HG02678 (cell line): ENCODE data around the gene CAMK2A.

Experiments
- ATAC-seq: cut with Tn5 transposase; IDR thresholded peaks from one replicate; pipeline ENCODE4 v1.9.1; 2021; ENCODE audit warnings: mild to moderate bottlenecking, moderate library complexity; ENCODE audit not compliant: unreplicated experiment

CAMK2A gene

DNA sequence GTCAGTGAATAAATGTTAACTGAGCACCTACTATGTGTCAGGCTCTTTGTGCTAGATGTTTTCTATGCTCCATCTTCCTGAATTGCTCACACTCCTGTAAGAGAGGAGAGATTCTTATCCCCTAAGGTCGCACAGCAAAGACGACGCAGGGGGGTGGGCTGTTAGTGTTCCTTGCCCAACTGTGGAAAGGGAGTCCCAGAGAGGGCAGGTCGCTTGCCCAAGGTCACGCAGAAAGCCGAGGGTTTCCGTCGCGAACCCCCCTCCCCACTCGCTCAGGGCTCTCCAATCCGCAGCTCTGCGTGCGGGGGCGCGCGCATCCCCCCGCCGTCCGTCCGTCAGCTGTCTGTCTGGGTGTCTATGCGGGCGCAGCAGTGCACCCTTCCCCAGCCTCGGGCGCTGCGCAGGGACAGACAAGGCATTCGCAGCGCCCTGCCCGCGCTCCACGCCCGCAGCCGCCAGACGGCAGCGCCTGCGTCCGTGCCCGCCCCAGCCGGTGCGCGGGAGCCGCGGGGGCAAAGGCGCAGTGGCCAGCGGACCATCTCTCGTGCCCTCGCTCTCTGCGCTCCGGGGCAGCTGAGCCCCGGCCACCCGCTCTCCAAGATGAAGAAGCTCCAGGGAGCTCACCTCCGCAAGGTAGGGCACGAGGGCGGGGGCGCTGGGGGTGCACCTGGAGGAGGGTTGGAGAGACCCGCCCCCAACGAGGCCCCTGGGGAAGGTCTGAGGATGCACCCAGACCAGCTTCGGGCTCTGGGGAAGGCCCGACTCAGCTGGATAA lies 99.7 kb downstream of the CAMK2A start, which contains the start of gene SLC6A7:
Gene SLC6A7 (plus strand): TSS at position 335 of the 775 bp plus-strand sequence. CDS start 266 bp downstream, at position 601.
- no peak for ATAC-seq

DNA sequence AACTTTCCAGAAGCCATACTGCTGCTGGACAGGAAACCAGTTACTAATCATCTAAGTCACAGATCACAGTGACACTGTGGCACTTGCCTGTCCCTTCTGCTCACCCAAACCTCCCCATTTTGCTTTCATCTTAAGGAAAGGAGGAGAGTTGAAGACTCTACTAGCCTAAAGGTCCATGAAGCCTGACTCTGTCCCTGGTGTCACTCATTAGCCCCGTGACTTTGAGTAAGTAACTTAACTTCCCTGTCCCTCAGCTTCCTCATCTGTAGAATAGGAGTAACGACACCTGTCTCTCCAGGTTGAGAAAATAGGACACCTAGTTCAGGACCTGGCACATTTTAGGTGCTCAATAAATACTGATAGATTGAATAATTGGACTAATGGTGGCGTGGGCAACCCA lies 100.2 kb downstream of the CAMK2A start:
- no peak for ATAC-seq

DNA sequence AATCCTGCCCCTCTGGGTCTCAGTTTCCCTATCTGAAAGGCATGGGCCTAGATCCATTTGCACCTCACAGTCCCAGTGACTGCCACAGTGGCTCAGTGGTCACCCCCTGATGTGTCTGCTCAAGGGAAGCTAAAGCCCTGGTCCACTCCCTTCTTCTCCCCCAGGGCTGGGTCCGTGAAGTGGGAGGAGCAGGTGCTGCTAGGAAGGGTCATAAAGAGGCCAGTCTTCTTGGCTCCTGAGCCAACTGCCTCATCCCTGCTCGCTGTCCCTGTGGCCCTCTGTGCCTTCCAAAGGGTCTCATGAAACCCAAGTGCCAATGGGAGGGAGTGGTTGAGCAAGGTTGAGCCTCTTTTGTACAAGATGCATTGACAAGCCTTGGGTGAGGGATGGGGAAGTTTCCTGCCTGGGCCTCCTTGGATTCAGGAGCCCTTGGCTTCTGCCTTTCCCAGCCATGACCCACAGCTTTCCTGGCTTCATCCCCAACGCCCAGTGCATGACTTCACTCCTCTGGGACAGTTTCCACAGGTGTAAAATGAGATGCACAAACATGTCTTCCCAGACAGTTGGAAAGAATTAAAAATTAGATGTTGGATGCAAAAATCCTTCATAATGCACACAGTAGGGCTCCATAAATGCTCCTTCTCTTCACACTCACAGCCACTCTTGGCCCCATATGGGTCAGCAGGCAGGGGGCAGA lies 101.3 kb downstream of the CAMK2A start:
- no peak for ATAC-seq

GRCh38 chr5:150186897-150187296 lies 102.7 kb downstream of the CAMK2A start:
- ATAC-seq = no peak

DNA sequence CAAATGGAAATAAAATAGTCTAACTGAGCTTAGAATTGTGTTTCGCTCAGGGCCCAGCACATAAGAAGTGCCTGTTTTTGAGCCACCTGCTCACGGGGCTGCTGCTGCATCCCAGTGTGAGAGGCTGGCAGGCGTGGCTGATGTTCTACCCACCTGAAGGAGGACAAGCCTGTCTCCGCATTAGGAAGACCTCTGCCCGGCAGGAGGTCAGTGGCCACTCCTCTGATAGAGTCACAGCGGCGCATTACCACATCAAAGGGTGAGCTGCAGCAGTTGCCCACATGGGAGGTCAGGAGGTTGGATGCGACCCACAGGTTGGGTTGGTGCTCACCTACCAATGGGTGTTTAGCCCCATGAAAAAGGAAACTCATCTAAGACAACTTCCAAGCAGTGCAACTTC lies 103.4 kb downstream of the CAMK2A start:
- no peak for ATAC-seq

DNA sequence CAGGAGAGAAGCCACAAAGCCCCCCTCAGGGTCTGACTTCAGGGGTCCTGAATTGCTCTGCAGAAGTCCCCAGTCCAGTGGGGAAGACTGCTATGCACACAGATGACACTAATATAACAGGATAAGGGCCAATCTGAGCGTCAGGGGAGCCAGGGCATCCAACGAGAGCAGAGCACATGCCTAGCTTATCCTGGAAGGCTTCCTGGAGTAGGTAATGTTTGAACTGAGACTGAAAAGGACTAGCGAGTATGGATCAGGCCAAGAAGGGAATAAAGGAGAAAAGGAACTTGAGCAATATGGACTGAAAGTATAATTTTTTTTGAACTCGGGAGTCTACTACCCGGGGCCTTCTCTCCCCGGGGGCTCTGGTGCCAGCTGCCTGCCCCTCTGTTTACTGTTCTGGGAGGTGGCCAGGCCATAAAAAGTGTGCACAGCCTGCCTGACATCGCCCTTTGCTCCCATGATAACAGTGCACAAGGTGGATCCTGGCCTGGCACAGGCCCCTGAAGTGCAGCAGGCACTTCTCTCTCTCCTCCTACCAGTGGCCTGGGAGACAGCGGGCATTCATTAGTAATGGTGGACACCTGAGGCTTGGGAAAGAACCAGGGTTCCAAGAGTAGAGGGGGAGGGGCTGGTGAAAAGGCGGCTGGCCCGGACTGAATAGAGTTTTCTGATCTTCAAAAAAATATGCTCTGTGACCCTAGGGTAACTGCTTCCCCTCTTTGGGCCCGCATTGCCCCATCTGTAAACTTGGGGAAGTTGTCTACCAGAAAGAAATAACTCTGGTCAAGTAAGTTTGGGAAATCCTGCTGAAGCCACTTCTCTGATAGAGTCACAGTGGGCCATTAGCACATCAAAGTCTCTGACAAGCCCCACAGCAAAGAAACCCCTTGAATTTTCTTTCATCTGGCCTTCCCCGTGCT lies 104.3 kb downstream of the CAMK2A start:
- ATAC-seq = no peak

GRCh38 chr5:150184006-150184405 lies 105.6 kb downstream of the CAMK2A start:
- ATAC-seq = no peak

DNA sequence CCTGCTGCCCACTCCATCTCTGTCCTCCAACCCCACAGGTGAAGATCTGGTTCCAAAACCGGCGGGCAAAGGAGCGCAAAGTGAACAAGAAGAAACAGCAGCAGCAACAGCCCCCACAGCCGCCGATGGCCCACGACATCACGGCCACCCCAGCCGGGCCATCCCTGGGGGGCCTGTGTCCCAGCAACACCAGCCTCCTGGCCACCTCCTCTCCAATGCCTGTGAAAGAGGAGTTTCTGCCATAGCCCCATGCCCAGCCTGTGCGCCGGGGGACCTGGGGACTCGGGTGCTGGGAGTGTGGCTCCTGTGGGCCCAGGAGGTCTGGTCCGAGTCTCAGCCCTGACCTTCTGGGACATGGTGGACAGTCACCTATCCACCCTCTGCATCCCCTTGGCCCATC lies 106.1 kb downstream of the CAMK2A start:
- no peak for ATAC-seq

DNA sequence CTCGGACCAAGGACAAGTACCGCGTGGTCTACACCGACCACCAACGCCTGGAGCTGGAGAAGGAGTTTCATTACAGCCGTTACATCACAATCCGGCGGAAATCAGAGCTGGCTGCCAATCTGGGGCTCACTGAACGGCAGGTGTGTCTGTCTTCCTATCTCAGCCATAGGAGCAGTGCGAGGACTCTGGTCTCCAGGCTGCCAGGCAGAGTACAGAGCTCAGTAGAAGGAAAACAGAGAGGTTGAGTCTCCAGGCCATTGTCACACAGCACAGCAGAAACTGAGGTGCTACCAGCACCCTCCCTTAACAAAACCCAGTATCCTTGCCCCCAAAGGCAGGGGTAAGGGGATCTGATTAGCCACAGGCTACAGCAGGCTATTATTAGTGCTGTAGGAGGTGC lies 106.8 kb downstream of the CAMK2A start:
- ATAC-seq = no peak

- ATAC-seq = no peak
Observed at GRCh38 chr5:150181766-150182545, 107.6 kb downstream of the CAMK2A start.

- no peak for ATAC-seq
Observed at GRCh38 chr5:150181027-150181426, 108.5 kb downstream of the CAMK2A start.

- ATAC-seq = no peak
Observed at GRCh38 chr5:150180241-150181026, 109.1 kb downstream of the CAMK2A start.

DNA sequence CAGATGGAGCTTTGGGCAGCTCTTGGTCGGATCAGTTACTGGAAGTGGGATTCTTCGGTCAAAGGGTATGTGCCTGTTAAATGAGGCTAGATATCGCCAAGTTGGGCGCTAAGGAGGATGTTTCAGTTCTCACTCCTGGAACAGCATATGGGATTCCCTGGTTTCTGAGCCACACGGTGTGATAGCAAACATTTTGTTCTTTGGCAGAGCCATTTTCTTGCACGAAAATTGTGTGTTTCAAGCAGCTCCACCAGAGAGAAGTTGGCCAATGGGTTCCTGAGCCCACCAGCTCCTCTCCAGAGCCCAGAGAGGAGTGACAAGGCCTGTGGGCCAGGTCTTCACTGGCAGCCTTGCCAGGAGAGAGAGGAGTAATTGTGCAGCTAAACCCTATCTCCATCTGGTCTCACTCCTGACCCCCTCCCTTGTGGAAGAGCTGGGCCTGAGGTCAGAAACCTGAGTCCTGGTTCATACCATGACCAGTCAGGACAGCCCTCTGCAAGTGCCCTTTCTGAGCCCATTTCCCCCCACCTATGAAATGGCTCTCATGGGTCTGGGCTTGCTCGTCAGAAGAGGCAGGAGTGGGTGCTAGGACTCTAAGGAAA lies 110.5 kb downstream of the CAMK2A start:
- ATAC-seq = no peak

DNA sequence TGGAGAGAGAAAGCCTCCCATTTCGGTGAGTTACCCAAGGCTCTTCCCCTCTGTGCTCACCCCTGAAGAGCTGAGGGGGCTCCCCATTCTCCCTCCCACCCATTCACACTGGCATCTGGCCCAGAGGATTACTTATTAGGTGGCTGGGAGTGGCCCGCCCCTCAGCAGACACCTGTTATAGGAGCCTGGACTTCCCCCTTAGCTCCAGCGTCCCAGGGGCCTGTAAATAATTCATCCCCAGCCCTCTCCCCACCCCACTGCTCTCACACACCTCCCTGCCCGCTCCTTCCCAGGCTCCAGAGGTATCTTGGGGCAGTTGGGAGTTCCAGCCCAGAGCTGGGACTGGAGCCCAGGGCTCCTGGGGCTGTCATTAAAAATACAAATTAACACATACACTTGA lies 111.3 kb downstream of the CAMK2A start:
- peak; percentile 70 for ATAC-seq

GRCh38 chr5:150177721-150178120 lies 111.9 kb downstream of the CAMK2A start:
- ATAC-seq = no peak

DNA sequence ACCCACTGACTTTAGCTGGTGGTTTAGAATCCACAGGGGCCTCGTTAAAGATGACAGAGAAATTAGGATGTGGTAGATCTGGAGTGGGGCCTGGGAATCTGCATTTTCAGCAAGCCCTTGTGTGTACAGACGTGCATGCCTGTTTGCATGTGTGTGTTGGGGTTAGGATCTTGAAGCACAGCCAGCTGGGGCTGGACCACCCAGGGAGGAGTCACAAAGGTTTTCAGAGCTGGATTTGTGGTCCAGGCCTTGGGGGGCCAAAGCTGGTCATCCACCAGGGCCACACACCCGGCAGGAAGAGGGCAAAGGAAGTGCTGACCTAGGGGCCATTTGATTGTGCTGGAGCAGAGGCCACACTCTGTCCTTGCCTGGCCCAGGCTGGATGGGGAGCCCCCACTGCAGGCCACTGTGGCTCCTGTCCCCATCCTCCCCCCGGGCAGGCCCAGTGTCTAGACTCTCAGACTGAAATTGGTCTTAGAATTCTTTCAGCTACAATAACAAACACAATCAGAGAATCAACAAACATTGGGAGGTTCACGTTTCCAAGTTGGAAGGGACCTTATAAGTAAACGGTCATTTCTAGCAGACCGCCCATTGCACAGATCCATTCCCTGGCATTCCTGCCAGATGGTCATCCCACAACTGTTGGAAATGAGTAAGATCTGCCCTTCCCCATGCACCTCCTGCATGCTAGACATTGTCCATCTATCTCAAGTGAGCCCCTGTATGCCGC lies 112.7 kb downstream of the CAMK2A start:
- no peak for ATAC-seq

DNA sequence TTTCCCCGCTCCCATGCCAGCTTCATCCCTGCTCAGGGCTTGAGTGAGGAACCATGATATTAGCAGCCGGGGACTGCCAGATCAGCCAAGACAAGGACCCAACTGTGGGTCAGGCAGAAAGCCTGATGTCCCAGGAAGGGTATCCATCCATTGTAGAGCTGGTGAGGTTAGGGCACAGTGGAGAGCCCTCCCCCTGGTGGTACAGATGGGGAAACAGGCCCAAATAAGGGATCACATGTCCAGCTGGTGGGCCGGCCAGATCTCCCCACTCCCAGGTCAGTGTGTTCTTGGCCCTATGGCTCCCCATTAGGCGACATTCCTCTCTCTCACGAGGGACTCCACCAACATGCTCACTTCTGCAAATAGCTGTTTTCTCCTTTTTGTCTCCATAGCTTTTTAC lies 114.0 kb downstream of the CAMK2A start:
- ATAC-seq = no peak

DNA sequence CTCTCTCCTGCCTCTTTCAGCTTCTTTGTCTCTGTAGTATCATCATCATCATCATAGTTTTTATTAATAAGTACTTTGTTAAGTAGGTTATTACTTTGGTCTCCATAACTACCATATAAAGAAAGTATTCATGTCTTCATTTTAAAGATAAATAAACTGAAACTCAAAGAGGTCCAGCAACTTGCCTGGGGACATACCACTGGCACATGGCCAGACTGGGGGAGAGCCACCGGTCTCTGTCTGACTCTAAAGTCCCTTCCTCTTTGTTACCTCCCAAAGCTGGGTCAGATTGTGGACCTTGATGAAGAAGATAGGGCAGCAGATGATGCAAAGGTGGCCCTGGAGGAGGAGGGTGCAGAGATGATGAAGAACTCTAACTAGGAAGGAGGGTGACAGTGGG lies 114.5 kb downstream of the CAMK2A start:
- no peak for ATAC-seq

DNA sequence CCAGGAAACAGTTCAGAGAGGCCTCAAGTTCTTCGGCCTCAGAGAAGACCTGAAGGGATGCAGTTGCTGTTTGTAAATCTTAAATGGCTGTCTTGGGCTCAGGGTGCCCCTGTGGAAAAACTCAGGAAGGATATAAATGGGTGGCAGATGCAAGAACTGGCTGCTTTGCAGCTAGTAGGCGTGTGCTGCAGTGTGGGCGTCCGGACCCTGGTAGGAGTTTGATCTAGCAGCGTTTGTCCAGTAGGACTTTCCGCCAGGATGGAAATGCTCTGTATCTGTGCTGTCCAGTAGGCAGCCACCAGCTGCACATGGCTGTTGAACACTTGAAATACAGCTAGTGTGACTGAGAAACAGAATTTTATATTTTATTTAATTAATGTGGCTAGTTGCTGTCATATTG lies 115.3 kb downstream of the CAMK2A start:
- ATAC-seq = no peak
